ENCODE results near the gene STEAP2.
A peak's percentile ranks its signal among the peaks of the same experiment; 100 is the strongest.

Gene STEAP2

DNA sequence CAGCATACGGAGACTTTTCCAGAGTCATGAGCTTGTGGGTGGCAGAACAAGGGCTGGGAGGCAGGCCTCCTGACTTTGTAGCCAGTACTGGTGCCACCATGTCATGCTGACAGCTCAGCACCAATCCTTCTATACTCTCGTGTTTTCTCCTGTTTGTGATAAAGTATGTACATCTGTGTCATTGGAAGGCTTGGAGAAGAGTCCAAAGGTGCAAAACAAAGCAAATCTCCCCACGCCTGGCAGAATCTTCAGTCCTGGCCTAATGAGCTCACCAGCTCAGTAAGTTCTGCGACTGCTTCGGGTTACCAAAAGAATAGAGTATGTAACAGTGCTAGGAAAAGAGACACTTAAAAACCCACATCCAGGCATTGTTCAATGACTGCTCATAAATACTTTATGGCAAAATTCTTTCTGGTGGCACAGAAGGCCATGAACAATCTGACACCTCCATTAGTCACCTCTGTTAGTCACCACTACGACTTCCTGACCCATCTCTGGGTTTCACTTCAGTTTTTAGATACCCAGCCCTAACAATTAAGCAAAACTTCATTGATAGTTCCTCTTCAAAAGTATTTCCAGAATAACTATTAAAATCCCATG, 32.8 kb upstream of the STEAP2 start:
- Histone ChIP-seq H3K9me3 (ENCODE audit: control insufficient read depth, low read length) (peaks cover 3% of the 10 kb centered on the region), H3K4me2 (ENCODE audit: low read length, poor library complexity, severe bottlenecking) (no peak overlapping the region), H2BK12ac (ENCODE audit: low read length in 2 of 2) (no peak overlapping the region), H2BK15ac (ENCODE audit: low read depth, poor library complexity, severe bottlenecking) (no peak overlapping the region), H2BK120ac (ENCODE audit: low read depth, low read length) (no peak overlapping the region), H3K23ac (ENCODE audit: low read length in 2 of 2) (no peak overlapping the region), H2AFZ (ENCODE audit: low read depth, low read length) (no peak overlapping the region), H4K91ac (ENCODE audit: low read length) (no peak overlapping the region), H3K36me3 (ENCODE audit: control insufficient read depth in 1 of 2, insufficient read depth in 2 of 2, low read depth in 1 of 2, low read length in 2 of 2) (no peaks in the 10 kb centered on the region), H3K4ac (ENCODE audit: low read depth in 1 of 2, low read length in 2 of 2) (no peak overlapping the region), H3K4me1 (ENCODE audit: control insufficient read depth, insufficient read depth, low read depth, low read length) (peaks cover 3% of the 10 kb centered on the region), H3K27me3 (ENCODE audit: control insufficient read depth in 1 of 2, insufficient read depth in 1 of 2, low read length in 2 of 2) (no peaks in the 10 kb centered on the region), H3K14ac (ENCODE audit: low read length in 2 of 2) (no peak overlapping the region), H3K9ac (ENCODE audit: low read length) (peak overlapping the region; percentile 74), H2BK5ac (ENCODE audit: low read depth, low read length, poor library complexity, severe bottlenecking) (no peak overlapping the region), H3K27ac (ENCODE audit: low read length, poor library complexity, severe bottlenecking) (no peak overlapping the region), H3K79me1 (replicated peaks; ENCODE audit: low read length, poor library complexity, severe bottlenecking) (no peaks in the 10 kb centered on the region), H3K18ac (ENCODE audit: low read depth in 1 of 2, low read length in 2 of 2) (no peak overlapping the region), H2AK5ac (ENCODE audit: low read length, severe bottlenecking) (no peak overlapping the region), H3K4me3 (ENCODE audit: insufficient read depth in 1 of 2, low read depth in 1 of 2, low read length in 2 of 2) (peak overlapping the region in 1 of 2 experiments; percentile 30), H4K8ac (ENCODE audit: low read length) (no peak overlapping the region)
- peak; percentile 18 for DNase-seq
- WGBS: 44% methylated on average over 6 of the region's 6 CpGs

DNA sequence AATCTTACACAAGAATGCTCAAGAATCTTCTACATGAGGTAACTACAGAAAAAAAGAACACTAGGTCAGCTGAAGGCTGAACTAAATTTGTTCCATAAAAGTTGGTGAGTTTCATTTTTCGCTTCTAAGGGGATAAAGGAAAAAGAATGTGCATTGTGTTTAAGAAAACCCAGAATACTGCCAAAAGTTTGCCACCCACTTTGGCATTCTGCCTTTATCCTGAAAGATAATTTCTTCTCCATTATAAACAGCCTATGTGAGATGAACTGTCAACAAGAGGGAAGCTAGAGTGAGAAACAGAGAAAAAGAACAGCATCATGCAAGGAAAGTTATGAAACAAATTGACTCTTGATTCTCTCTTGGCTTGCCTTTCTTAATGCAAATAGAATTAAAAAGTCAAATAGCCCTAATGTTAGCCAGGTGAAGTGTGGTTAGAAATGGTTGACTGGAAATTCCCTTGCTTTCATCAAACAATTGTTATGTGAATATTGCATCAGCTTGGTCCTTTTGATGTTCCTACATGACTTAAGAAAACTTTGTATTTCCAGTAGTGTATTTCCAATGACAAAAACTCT, 31.4 kb upstream of the STEAP2 start:
- no peak overlapping the region for H2BK5ac ChIP-seq (ENCODE audit: low read depth, low read length, poor library complexity, severe bottlenecking)
- WGBS: no CpG with 5 or more reads among the region's 1 CpG

DNA sequence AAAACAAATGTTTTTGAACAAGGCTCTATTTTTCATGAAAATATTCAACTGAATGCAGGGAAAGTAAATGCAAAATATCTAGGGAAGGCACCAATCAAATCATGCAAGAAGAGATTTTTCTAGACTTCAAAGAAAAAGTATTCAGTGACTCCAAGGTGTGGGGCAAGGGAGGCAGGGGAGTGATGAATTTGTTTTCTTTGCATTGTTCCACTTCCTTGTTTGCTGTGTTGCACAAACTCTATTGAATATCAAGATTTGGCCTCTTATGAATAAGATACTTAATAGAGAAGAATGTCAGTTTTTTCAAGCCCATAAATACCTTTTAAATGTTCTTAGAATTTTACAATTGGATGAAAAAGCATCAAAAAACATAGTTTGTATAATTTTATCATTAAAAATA, 30.9 kb upstream of the STEAP2 start:
- H3K9ac ChIP-seq (ENCODE audit: low read length): no peak overlapping the region
- H3K79me1 ChIP-seq (replicated peaks; ENCODE audit: low read length, poor library complexity, severe bottlenecking): no peaks in the 10 kb centered on the region
- no peak overlapping the region for H2AK5ac ChIP-seq (ENCODE audit: low read length, severe bottlenecking)
- H3K14ac ChIP-seq (ENCODE audit: low read length in 2 of 2): no peak overlapping the region
- H2AFZ ChIP-seq (ENCODE audit: low read depth, low read length): no peak overlapping the region
- H3K4me1 ChIP-seq (ENCODE audit: control insufficient read depth, insufficient read depth, low read depth, low read length): peaks cover 3% of the 10 kb centered on the region
- H3K4me2 ChIP-seq (ENCODE audit: low read length, poor library complexity, severe bottlenecking): no peak overlapping the region
- H3K18ac ChIP-seq (ENCODE audit: low read depth in 1 of 2, low read length in 2 of 2): no peak overlapping the region
- no peak for DNase-seq
- no peak overlapping the region for H2BK5ac ChIP-seq (ENCODE audit: low read depth, low read length, poor library complexity, severe bottlenecking)
- H3K23ac ChIP-seq (ENCODE audit: low read length in 2 of 2): no peak overlapping the region
- H3K27me3 ChIP-seq (ENCODE audit: control insufficient read depth in 1 of 2, insufficient read depth in 1 of 2, low read length in 2 of 2): no peaks in the 10 kb centered on the region
- no peak overlapping the region for H2BK120ac ChIP-seq (ENCODE audit: low read depth, low read length)
- no peak overlapping the region for H2BK15ac ChIP-seq (ENCODE audit: low read depth, poor library complexity, severe bottlenecking)
- H2BK12ac ChIP-seq (ENCODE audit: low read length in 2 of 2): no peak overlapping the region
- peaks cover 3% of the 10 kb centered on the region for H3K9me3 ChIP-seq (ENCODE audit: control insufficient read depth, low read length)
- no peak overlapping the region for H4K8ac ChIP-seq (ENCODE audit: low read length)
- no peak overlapping the region for H4K91ac ChIP-seq (ENCODE audit: low read length)
- no peak overlapping the region for H3K27ac ChIP-seq (ENCODE audit: low read length, poor library complexity, severe bottlenecking)
- H3K36me3 ChIP-seq (ENCODE audit: control insufficient read depth in 1 of 2, insufficient read depth in 2 of 2, low read depth in 1 of 2, low read length in 2 of 2): no peaks in the 10 kb centered on the region
- H3K4ac ChIP-seq (ENCODE audit: low read depth in 1 of 2, low read length in 2 of 2): no peak overlapping the region
- H3K4me3 ChIP-seq (ENCODE audit: insufficient read depth in 1 of 2, low read depth in 1 of 2, low read length in 2 of 2): no peak overlapping the region

More for the DNA sequence above, 31.4 kb upstream of the STEAP2 start:
- Histone ChIP-seq H3K23ac (ENCODE audit: low read length in 2 of 2) (no peak overlapping the region), H3K4ac (ENCODE audit: low read depth in 1 of 2, low read length in 2 of 2) (no peak overlapping the region), H3K27me3 (ENCODE audit: control insufficient read depth in 1 of 2, insufficient read depth in 1 of 2, low read length in 2 of 2) (no peaks in the 10 kb centered on the region), H3K27ac (ENCODE audit: low read length, poor library complexity, severe bottlenecking) (no peak overlapping the region), H2AFZ (ENCODE audit: low read depth, low read length) (no peak overlapping the region), H3K14ac (ENCODE audit: low read length in 2 of 2) (no peak overlapping the region), H2BK120ac (ENCODE audit: low read depth, low read length) (no peak overlapping the region), H3K79me1 (replicated peaks; ENCODE audit: low read length, poor library complexity, severe bottlenecking) (no peaks in the 10 kb centered on the region), H3K36me3 (ENCODE audit: control insufficient read depth in 1 of 2, insufficient read depth in 2 of 2, low read depth in 1 of 2, low read length in 2 of 2) (no peaks in the 10 kb centered on the region), H2BK15ac (ENCODE audit: low read depth, poor library complexity, severe bottlenecking) (no peak overlapping the region), H2AK5ac (ENCODE audit: low read length, severe bottlenecking) (no peak overlapping the region), H3K4me3 (ENCODE audit: insufficient read depth in 1 of 2, low read depth in 1 of 2, low read length in 2 of 2) (no peak overlapping the region), H2BK12ac (ENCODE audit: low read length in 2 of 2) (no peak overlapping the region), H4K91ac (ENCODE audit: low read length) (no peak overlapping the region), H3K9me3 (ENCODE audit: control insufficient read depth, low read length) (peaks cover 3% of the 10 kb centered on the region), H3K4me1 (ENCODE audit: control insufficient read depth, insufficient read depth, low read depth, low read length) (peaks cover 3% of the 10 kb centered on the region), H4K8ac (ENCODE audit: low read length) (no peak overlapping the region), H3K4me2 (ENCODE audit: low read length, poor library complexity, severe bottlenecking) (no peak overlapping the region), H3K18ac (ENCODE audit: low read depth in 1 of 2, low read length in 2 of 2) (no peak overlapping the region), H3K9ac (ENCODE audit: low read length) (peak overlapping the region; percentile 74)
- no peak for DNase-seq

DNA sequence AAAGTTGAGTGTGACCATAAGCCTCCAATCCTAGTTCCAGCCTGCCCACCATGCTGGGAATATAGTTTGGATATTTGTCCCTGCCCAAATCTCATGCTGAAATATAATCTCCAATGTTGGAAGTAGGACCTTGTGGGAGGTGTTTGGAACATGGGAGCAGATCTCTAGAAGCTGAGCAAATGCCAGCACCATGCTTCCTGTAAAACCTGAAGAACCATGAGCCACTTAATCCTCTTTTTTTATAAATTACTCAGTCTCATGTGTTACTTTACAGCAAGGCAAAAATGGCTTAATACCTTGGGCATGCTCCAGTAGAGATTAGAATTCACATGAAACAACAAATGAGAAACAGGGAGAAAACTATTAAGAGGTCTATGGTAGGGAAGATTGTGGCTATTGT, 30.1 kb upstream of the STEAP2 start:
- Histone ChIP-seq H2BK12ac (ENCODE audit: low read length in 2 of 2) (no peak overlapping the region), H3K27me3 (ENCODE audit: control insufficient read depth in 1 of 2, insufficient read depth in 1 of 2, low read length in 2 of 2) (no peaks in the 10 kb centered on the region), H3K4me3 (ENCODE audit: insufficient read depth in 1 of 2, low read depth in 1 of 2, low read length in 2 of 2) (no peak overlapping the region), H3K27ac (ENCODE audit: low read length, poor library complexity, severe bottlenecking) (no peak overlapping the region), H3K9me3 (ENCODE audit: control insufficient read depth, low read length) (no peaks in the 10 kb centered on the region), H3K4me1 (ENCODE audit: control insufficient read depth, insufficient read depth, low read depth, low read length) (peaks cover 3% of the 10 kb centered on the region), H2AFZ (ENCODE audit: low read depth, low read length) (no peak overlapping the region), H3K9ac (ENCODE audit: low read length) (no peak overlapping the region), H3K23ac (ENCODE audit: low read length in 2 of 2) (no peak overlapping the region), H3K4ac (ENCODE audit: low read depth in 1 of 2, low read length in 2 of 2) (no peak overlapping the region), H3K36me3 (ENCODE audit: control insufficient read depth in 1 of 2, insufficient read depth in 2 of 2, low read depth in 1 of 2, low read length in 2 of 2) (no peaks in the 10 kb centered on the region), H3K14ac (ENCODE audit: low read length in 2 of 2) (no peak overlapping the region), H2AK5ac (ENCODE audit: low read length, severe bottlenecking) (no peak overlapping the region), H3K4me2 (ENCODE audit: low read length, poor library complexity, severe bottlenecking) (no peak overlapping the region), H3K79me1 (replicated peaks; ENCODE audit: low read length, poor library complexity, severe bottlenecking) (no peaks in the 10 kb centered on the region), H2BK15ac (ENCODE audit: low read depth, poor library complexity, severe bottlenecking) (no peak overlapping the region), H2BK120ac (ENCODE audit: low read depth, low read length) (no peak overlapping the region), H3K18ac (ENCODE audit: low read depth in 1 of 2, low read length in 2 of 2) (no peak overlapping the region), H4K8ac (ENCODE audit: low read length) (no peak overlapping the region), H2BK5ac (ENCODE audit: low read depth, low read length, poor library complexity, severe bottlenecking) (no peak overlapping the region), H4K91ac (ENCODE audit: low read length) (no peak overlapping the region)
- no peak for DNase-seq

Data from mesenchymal stem cell (in vitro differentiated cells and primary cell).